Kidney capillary endothelial cell (primary cell): ENCODE results near the gene HIGD2A.
A peak's percentile ranks its signal among the peaks of the same experiment; 100 is the strongest.

Source experiments
- DNase-seq: peaks from one replicate; pipeline ENCODE4 v3.0.0-alpha.2; 2018; ENCODE audit warnings: low spot score

HIGD2A gene

GRCh38 chr5:176369934-176370711 lies 18.4 kb upstream of the HIGD2A start:
- no peak for DNase-seq

GRCh38 chr5:176371621-176372539 lies 16.7 kb upstream of the HIGD2A start:
- DNase-seq = no peak

- no peak for DNase-seq
Measured at GRCh38 chr5:176373100-176373818, 15.3 kb upstream of the HIGD2A start.

- DNase-seq = no peak
Measured at GRCh38 chr5:176379881-176380280, 8.7 kb upstream of the HIGD2A start.

GRCh38 chr5:176381423-176381822 lies 7.1 kb upstream of the HIGD2A start:
- no peak for DNase-seq

- no peak for DNase-seq
Measured at GRCh38 chr5:176381979-176382378, 6.6 kb upstream of the HIGD2A start.

GRCh38 chr5:176382721-176383120 lies 5.8 kb upstream of the HIGD2A start:
- DNase-seq = no peak

- no peak for DNase-seq
Measured at GRCh38 chr5:176383248-176383905, 5.2 kb upstream of the HIGD2A start.

- DNase-seq = no peak
Measured at GRCh38 chr5:176383961-176384360, 4.6 kb upstream of the HIGD2A start.

GRCh38 chr5:176384366-176384930 lies 4.1 kb upstream of the HIGD2A start:
- no peak for DNase-seq

- no peak for DNase-seq
Measured at GRCh38 chr5:176384991-176385390, 3.6 kb upstream of the HIGD2A start.

- no peak for DNase-seq
Measured at GRCh38 chr5:176386491-176386890, 2.1 kb upstream of the HIGD2A start.

- no peak for DNase-seq
Measured at GRCh38 chr5:176387384-176387925, 1.1 kb upstream of the HIGD2A start.

GRCh38 chr5:176388003-176388443 lies 528 bp upstream of the HIGD2A start:
- DNase-seq = peak; percentile 25

GRCh38 chr5:176389135-176390123 lies 878 bp downstream of the HIGD2A start:
- no peak for DNase-seq

- DNase-seq = no peak
Measured at GRCh38 chr5:176391479-176391878, 2.9 kb downstream of the HIGD2A start.

- no peak for DNase-seq
Measured at GRCh38 chr5:176391999-176392398, 3.4 kb downstream of the HIGD2A start.

- no peak for DNase-seq
Measured at GRCh38 chr5:176392526-176392925, 4.0 kb downstream of the HIGD2A start.

GRCh38 chr5:176394096-176394495 lies 5.5 kb downstream of the HIGD2A start:
- DNase-seq = no peak
